ENCODE measurements around the gene RAB34. TPM values are rescaled to one million over a fixed set of nuclear protein-coding genes. Genes with fewer than 3 reads are reported as not detected.

The RAB34 gene
- total RNA-seq, 2 donors from 2014 or later: 165 to 181 TPM

DNA sequence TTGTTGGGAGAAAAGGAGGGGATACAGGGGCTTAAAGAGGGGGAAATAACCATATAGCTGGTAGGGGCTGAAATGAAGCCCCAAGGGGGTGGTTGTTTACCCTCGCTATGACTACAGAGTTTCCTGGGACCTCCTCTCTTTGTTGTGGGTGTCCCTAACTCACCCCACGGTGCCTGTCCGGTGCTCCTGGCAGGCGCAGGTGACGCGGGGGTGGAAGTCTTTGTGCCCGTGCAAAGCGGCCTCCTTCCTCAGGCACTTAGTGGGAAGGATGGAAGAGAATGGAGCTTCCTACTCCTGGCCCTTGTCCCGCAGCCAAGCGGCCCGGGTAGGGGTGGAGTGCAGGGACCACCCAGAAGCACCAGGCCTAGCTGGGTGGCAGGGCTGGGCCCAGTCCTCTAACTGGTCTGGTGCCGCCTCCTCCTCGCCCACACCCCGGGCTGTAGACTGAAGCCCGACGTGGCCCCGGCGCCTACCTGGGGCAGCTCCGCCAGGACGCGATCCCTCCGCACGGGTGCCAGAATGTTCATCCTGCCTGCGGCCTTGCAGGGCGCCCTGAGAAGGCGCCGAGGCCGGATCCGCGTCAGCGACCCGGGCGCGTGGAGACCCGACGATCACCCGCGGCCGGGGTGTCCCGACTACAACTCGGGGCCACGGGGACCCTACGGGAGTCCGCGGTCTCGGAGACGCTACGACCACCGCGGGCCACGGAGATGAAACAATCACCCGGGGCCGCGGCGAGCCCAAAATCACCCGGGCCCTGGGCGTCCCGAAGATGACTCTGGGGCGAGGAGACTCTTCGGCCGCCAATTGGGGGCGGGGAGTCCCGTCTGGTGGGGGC lies 709 bp downstream of the RAB34 start:
- Histone ChIP-seq H3K27me3 (replicated peaks; ENCODE audit: insufficient read depth) (no peaks in the 10 kb centered on the region), H3K9me3 (no peaks in the 10 kb centered on the region), H3K4me1 (replicated peaks) (peaks cover 18% of the 10 kb centered on the region), H3K4me3 (peak overlapping the region; percentile 42 to 43), H3K27ac (peak overlapping the region; percentile 83 to 87), H3K36me3 (peaks cover 0 to 10% of the 10 kb centered on the region in 2 donors)
- WGBS: 4% methylated on average over 31 of the region's 63 CpGs
- DNase-seq (ENCODE audit: low spot score): no peak
- intact Hi-C loops (cut with DNase I): no loop called here
- no peak for TF ChIP-seq POLR2AphosphoS5 (IDR thresholded peaks at IDR 0.05)

DNA sequence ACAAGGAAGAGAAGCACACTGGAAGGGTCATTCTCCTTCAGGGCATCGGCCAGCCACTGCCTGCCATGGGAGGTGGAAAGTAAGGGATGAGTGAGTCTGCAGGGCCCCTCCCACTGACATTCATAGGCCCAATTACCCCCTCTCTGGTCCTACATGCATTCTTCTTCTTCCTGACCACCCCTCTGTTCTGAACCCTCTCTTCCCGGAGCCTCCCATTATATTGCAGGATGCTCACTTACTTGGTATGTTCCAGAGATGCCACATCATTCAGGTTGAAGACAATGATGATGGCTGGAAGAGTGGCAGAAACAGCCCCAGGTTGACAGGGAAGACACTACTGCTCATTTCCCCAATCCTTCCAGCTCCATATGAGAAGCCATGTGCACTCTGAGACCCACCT lies 2.5 kb downstream of the RAB34 start:
- Histone ChIP-seq H3K4me1 (replicated peaks) (peaks cover 8% of the 10 kb centered on the region), H3K27me3 (replicated peaks; ENCODE audit: insufficient read depth) (no peaks in the 10 kb centered on the region)
- 86% methylated on average over 2 of the region's 2 CpGs for WGBS

DNA sequence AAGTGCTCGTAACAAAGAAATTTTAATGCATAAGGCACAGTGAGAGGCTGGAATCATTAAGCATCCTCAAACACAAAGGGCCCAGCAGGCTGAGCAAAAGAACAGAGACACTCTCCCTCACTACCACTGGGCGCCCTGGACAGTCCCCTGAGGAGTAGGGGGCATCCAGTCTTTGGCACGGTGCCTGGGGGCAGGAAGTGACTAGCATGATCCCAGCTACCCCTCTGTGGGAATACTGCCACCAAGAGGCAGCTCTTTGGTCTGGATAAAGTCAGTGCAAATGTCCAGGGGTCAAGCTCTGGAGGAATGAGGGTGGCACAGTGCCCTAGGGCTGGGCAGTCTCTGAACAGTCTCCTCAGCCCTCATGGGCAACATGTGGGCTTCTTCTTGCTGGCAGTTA lies 3.4 kb downstream of the RAB34 start:
- no peaks in the 10 kb centered on the region for H3K9me3 ChIP-seq
- peaks cover 0 to 10% of the 10 kb centered on the region in 2 donors for H3K36me3 ChIP-seq
- 92% methylated on average over 3 of the region's 3 CpGs for WGBS
- intact Hi-C loops (cut with DNase I): loop anchor here (5.0 kb wide), 1 partner anchor 52 kb away; the partner anchor contains the start of genes SDF2 and SUPT6H
- no peak for DNase-seq (ENCODE audit: low spot score)
- peaks cover 8% of the 10 kb centered on the region for H3K4me1 ChIP-seq (replicated peaks)
- H3K27ac ChIP-seq: no peak overlapping the region
- no peaks in the 10 kb centered on the region for H3K27me3 ChIP-seq (replicated peaks; ENCODE audit: insufficient read depth)
- no peak for TF ChIP-seq POLR2AphosphoS5 (IDR thresholded peaks at IDR 0.05)
- TF ChIP-seq POLR2A (IDR thresholded peaks at IDR 0.05): no peak
- TF ChIP-seq, protein P1, sequence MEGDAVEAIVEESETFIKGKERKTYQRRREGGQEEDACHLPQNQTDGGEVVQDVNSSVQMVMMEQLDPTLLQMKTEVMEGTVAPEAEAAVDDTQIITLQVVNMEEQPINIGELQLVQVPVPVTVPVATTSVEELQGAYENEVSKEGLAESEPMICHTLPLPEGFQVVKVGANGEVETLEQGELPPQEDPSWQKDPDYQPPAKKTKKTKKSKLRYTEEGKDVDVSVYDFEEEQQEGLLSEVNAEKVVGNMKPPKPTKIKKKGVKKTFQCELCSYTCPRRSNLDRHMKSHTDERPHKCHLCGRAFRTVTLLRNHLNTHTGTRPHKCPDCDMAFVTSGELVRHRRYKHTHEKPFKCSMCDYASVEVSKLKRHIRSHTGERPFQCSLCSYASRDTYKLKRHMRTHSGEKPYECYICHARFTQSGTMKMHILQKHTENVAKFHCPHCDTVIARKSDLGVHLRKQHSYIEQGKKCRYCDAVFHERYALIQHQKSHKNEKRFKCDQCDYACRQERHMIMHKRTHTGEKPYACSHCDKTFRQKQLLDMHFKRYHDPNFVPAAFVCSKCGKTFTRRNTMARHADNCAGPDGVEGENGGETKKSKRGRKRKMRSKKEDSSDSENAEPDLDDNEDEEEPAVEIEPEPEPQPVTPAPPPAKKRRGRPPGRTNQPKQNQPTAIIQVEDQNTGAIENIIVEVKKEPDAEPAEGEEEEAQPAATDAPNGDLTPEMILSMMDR (IDR thresholded peaks at IDR 0.05): no peak
- no peak overlapping the region for H3K4me3 ChIP-seq

More for the DNA sequence above, 2.5 kb downstream of the RAB34 start:
- Histone ChIP-seq H3K36me3 (peaks cover 0 to 10% of the 10 kb centered on the region in 2 donors), H3K9me3 (no peaks in the 10 kb centered on the region), H3K4me3 (no peak overlapping the region), H3K27ac (no peak overlapping the region)
- TF ChIP-seq, protein P1 (IDR thresholded peaks at IDR 0.05): no peak
- no peak for TF ChIP-seq POLR2AphosphoS5 (IDR thresholded peaks at IDR 0.05)
- DNase-seq (ENCODE audit: low spot score): no peak
- intact Hi-C loops (cut with DNase I): no loop called here

DNA sequence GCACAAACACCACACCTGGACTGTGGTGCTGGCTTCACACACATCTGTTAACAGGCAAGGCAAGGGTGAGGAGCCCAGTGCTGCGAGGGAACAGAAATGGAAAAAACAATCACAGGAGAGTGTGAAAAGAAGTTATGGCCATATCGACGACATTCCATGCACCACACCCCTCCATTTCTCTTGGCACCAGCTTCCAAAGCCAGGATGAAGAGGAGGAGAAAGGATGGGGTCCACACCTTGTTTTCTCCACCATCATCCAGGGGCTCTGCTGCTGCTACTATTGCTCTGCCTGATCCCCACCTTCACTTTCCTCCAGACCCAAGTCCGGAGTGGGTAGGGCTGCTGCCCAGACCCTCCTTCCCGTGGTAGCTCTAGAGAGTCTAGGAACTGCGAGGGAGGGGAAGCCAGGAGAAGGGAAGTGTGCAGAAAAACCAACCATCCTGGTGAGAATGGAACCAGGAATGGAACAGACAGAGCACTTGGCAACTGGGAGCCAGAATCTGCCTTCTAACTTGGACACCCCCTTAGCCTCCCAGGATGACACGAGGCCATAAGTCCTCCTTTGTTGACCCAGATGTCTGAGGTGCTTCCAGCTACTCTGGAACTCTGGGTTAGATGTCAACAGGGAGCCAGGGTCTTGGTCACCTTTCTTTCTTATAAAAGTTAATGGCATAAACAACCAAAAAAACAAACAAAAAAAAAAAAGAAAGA lies 4.8 kb downstream of the RAB34 start:
- WGBS: 80% methylated on average over 7 of the region's 7 CpGs
- Histone ChIP-seq H3K4me1 (replicated peaks) (peaks cover 8% of the 10 kb centered on the region), H3K9me3 (no peaks in the 10 kb centered on the region), H3K36me3 (peaks cover 0 to 10% of the 10 kb centered on the region in 2 donors), H3K4me3 (no peak overlapping the region), H3K27ac (no peak overlapping the region), H3K27me3 (replicated peaks; ENCODE audit: insufficient read depth) (no peaks in the 10 kb centered on the region)
- DNase-seq (ENCODE audit: low spot score): no peak
- no peak for TF ChIP-seq POLR2AphosphoS5 (IDR thresholded peaks at IDR 0.05)
- no peak for TF ChIP-seq POLR2A (IDR thresholded peaks at IDR 0.05)
- TF ChIP-seq, protein P1 (IDR thresholded peaks at IDR 0.05): no peak
- intact Hi-C loops (cut with DNase I): loop anchor here (5.0 kb wide), 1 partner anchor 51 kb away; the partner anchor contains the start of genes SDF2 and SUPT6H

DNA sequence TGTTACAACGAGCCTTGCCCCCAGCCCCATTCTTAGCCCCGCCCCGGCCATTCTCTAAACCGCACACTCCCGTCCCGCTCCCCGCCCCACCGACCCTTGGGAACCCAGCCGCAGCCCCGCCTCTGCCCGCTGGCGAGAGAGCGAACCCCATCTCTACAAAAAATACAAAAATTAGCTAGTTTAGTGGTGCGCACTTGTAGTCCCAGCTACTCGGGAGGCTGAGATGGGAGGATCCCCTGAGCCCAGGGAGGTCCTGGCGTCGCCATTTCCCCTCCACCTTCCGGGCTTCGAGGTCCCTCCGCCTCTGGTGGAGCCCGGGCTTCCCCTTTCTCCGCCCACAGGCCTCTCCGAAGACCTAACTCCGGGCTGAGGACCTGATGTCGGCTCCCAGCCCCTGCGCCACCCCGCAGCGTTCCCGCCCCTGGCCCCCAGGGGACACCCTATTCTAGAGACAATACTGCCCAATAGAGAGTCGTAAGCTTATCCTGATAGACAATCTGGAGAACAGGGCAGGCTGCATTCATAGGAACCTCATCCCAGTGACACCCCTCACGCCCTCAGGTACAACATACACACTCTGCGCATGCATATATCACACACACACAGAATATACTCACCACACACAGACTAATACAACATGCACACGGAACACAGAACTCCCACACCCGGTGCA lies 5.5 kb downstream of the RAB34 start:
- H3K4me1 ChIP-seq (replicated peaks): peaks cover 8% of the 10 kb centered on the region
- peak overlapping the region; percentile 85 to 93 for H3K27ac ChIP-seq
- no peak for DNase-seq (ENCODE audit: low spot score)
- TF ChIP-seq, protein P1 (IDR thresholded peaks at IDR 0.05): no peak
- TF ChIP-seq POLR2A (IDR thresholded peaks at IDR 0.05): no peak
- TF ChIP-seq POLR2AphosphoS5 (IDR thresholded peaks at IDR 0.05): no peak
- peaks cover 0 to 10% of the 10 kb centered on the region in 2 donors for H3K36me3 ChIP-seq
- H3K9me3 ChIP-seq: no peaks in the 10 kb centered on the region
- WGBS: 63% methylated on average over 34 of the region's 34 CpGs
- intact Hi-C loops (cut with DNase I): loop anchor here (5.0 kb wide), 1 partner anchor 50 kb away; the partner anchor contains the start of genes SDF2 and SUPT6H
- no peaks in the 10 kb centered on the region for H3K27me3 ChIP-seq (replicated peaks; ENCODE audit: insufficient read depth)
- peak overlapping the region; percentile 42 to 53 for H3K4me3 ChIP-seq
